Islet of Langerhans (tissue), 1 donor: ENCODE results near the gene LRRC4C.
"Not testable (repeated sequence)": the region's sequence is repeated elsewhere in the genome, so short reads cannot be mapped to it uniquely, and the experiment has no call there.

Experiments
- FAIRE-seq: peaks from one replicate; lab custom pipeline; 2011; peaks lifted over from hg19 to GRCh38; lab: Jason Lieb, UNC

Gene LRRC4C

GRCh38 chr11:40688369-40688768, 771.1 kb downstream of the LRRC4C start:
- no peak for FAIRE-seq

- no peak for FAIRE-seq
Observed at GRCh38 chr11:40686765-40687164, 772.7 kb downstream of the LRRC4C start.

GRCh38 chr11:40683010-40683409, 776.4 kb downstream of the LRRC4C start:
- FAIRE-seq: no peak

- no peak for FAIRE-seq
Observed at GRCh38 chr11:40679276-40679675, 780.2 kb downstream of the LRRC4C start.

GRCh38 chr11:40647295-40647694, 812.2 kb downstream of the LRRC4C start:
- FAIRE-seq: no peak

- FAIRE-seq: no peak
Observed at GRCh38 chr11:40642284-40642683, 817.2 kb downstream of the LRRC4C start.

GRCh38 chr11:40619654-40620053, 839.8 kb downstream of the LRRC4C start:
- no peak for FAIRE-seq

GRCh38 chr11:40606800-40607199, 852.7 kb downstream of the LRRC4C start:
- no peak for FAIRE-seq

GRCh38 chr11:40602866-40603552, 856.4 kb downstream of the LRRC4C start:
- FAIRE-seq: no peak

- no peak for FAIRE-seq
Observed at GRCh38 chr11:40597546-40598113, 861.8 kb downstream of the LRRC4C start.

- FAIRE-seq: no peak
Observed at GRCh38 chr11:40573254-40573891, 886.1 kb downstream of the LRRC4C start.

GRCh38 chr11:40569947-40570531, 889.4 kb downstream of the LRRC4C start:
- FAIRE-seq: no peak

GRCh38 chr11:40567392-40567791, 892.1 kb downstream of the LRRC4C start:
- no peak for FAIRE-seq

- no peak for FAIRE-seq
Observed at GRCh38 chr11:40544162-40544561, 915.3 kb downstream of the LRRC4C start.

- no peak for FAIRE-seq
Observed at GRCh38 chr11:40542821-40543220, 916.6 kb downstream of the LRRC4C start.

GRCh38 chr11:40537734-40538133, 921.7 kb downstream of the LRRC4C start:
- no peak for FAIRE-seq

GRCh38 chr11:40522080-40522479, 937.4 kb downstream of the LRRC4C start:
- not testable (repeated sequence) for FAIRE-seq

GRCh38 chr11:40517122-40517521, 942.3 kb downstream of the LRRC4C start:
- no peak for FAIRE-seq

GRCh38 chr11:40514124-40514523, 945.3 kb downstream of the LRRC4C start:
- FAIRE-seq: no peak

- FAIRE-seq: no peak
Observed at GRCh38 chr11:40513281-40513680, 946.2 kb downstream of the LRRC4C start.

GRCh38 chr11:40508303-40508702, 951.1 kb downstream of the LRRC4C start:
- no peak for FAIRE-seq

- FAIRE-seq: no peak
Observed at GRCh38 chr11:40506226-40506625, 953.2 kb downstream of the LRRC4C start.

GRCh38 chr11:40491341-40491740, 968.1 kb downstream of the LRRC4C start:
- no peak for FAIRE-seq
